Measurements from ENCODE around the gene NEDD4L.

DNA sequence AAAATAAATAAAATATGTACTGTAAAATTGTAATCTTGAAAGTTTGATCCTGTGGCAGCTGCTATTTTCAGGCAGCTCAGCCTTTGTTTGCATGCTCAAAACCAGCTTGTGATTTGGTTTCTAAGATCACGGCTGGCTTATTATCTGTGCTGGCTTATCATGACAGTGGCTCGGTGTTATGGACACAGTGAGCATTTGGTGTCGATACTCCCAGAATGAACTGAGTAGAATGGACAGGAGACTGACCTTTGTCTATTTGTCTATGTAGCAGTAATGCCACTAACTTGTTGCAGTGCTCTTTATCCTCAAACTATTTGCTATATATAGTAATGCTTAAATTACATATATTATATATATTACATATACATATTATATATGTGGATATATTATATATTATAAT, 58.8 kb downstream of the NEDD4L start:
- TF ChIP-seq TCF7L2 (IDR thresholded peaks at IDR 0.05; ENCODE audit: low read depth, low read length) (no peak), POLR2AphosphoS5 (IDR thresholded peaks at IDR 0.05; ENCODE audit: low read depth, low read length) (no peak), SIN3A (IDR thresholded peaks at IDR 0.05; ENCODE audit: borderline replicate concordance, insufficient read depth, low read depth, low read length) (no peak)
- TF ChIP-seq, protein P1, sequence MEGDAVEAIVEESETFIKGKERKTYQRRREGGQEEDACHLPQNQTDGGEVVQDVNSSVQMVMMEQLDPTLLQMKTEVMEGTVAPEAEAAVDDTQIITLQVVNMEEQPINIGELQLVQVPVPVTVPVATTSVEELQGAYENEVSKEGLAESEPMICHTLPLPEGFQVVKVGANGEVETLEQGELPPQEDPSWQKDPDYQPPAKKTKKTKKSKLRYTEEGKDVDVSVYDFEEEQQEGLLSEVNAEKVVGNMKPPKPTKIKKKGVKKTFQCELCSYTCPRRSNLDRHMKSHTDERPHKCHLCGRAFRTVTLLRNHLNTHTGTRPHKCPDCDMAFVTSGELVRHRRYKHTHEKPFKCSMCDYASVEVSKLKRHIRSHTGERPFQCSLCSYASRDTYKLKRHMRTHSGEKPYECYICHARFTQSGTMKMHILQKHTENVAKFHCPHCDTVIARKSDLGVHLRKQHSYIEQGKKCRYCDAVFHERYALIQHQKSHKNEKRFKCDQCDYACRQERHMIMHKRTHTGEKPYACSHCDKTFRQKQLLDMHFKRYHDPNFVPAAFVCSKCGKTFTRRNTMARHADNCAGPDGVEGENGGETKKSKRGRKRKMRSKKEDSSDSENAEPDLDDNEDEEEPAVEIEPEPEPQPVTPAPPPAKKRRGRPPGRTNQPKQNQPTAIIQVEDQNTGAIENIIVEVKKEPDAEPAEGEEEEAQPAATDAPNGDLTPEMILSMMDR (IDR thresholded peaks at IDR 0.05), result no peak
- TF ChIP-seq, protein P2, sequence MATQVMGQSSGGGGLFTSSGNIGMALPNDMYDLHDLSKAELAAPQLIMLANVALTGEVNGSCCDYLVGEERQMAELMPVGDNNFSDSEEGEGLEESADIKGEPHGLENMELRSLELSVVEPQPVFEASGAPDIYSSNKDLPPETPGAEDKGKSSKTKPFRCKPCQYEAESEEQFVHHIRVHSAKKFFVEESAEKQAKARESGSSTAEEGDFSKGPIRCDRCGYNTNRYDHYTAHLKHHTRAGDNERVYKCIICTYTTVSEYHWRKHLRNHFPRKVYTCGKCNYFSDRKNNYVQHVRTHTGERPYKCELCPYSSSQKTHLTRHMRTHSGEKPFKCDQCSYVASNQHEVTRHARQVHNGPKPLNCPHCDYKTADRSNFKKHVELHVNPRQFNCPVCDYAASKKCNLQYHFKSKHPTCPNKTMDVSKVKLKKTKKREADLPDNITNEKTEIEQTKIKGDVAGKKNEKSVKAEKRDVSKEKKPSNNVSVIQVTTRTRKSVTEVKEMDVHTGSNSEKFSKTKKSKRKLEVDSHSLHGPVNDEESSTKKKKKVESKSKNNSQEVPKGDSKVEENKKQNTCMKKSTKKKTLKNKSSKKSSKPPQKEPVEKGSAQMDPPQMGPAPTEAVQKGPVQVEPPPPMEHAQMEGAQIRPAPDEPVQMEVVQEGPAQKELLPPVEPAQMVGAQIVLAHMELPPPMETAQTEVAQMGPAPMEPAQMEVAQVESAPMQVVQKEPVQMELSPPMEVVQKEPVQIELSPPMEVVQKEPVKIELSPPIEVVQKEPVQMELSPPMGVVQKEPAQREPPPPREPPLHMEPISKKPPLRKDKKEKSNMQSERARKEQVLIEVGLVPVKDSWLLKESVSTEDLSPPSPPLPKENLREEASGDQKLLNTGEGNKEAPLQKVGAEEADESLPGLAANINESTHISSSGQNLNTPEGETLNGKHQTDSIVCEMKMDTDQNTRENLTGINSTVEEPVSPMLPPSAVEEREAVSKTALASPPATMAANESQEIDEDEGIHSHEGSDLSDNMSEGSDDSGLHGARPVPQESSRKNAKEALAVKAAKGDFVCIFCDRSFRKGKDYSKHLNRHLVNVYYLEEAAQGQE (IDR thresholded peaks at IDR 0.05; ENCODE audit: insufficient read depth in 1 of 2, low read depth in 2 of 2, low read length in 1 of 2), result no peak
